GM19397 (cell line): ENCODE results near the gene LUZP1.
"Not testable (repeated sequence)": the region's sequence is repeated elsewhere in the genome, so short reads cannot be mapped to it uniquely, and the experiment has no call there.

Experiments used
- ATAC-seq: cut with Tn5 transposase; IDR thresholded peaks from one replicate; pipeline ENCODE4 v1.9.1; 2021; ENCODE audit warnings: mild to moderate bottlenecking, moderate library complexity; ENCODE audit not compliant: unreplicated experiment

Gene LUZP1

DNA sequence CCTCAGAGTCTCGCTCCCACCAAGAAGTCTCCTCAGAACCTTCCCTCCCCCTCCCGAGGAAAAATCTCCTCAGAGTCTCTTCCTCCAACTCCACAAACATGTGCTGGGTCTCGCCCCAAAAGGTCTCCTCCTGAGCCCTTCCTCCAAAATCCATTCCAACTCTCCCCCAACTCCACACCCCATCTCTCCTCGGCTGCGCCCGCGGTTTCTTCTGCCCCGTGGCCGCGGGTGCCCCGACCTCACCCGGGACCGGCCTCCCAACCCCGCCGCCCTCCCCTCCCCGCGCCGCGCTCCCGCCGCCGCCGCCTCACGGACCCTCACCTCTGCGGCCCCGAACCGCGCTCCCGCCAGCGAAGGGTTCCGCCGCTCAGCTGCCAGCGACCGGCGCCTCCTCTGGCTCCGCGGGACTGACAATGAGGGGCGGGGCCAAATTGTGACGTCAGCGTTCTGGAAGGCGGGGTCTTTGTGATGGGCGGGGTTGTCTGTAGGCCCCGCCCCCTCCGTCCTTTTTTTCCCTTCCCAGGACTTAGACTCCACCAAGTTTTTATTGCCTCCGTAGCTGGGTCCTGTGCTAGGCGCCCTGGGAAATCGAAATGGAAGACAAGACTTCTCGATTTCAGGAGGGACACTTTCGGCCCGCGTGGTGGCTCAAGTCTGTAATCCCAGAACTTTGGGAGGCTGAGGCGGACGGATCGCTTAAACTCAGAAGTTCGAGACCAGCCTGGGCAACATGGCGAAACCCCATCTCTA lies at the start of gene LUZP1:
TSS of gene LUZP1 (minus strand) at position 412 of the 750 bp plus-strand sequence.
- ATAC-seq = peak; percentile 56

DNA sequence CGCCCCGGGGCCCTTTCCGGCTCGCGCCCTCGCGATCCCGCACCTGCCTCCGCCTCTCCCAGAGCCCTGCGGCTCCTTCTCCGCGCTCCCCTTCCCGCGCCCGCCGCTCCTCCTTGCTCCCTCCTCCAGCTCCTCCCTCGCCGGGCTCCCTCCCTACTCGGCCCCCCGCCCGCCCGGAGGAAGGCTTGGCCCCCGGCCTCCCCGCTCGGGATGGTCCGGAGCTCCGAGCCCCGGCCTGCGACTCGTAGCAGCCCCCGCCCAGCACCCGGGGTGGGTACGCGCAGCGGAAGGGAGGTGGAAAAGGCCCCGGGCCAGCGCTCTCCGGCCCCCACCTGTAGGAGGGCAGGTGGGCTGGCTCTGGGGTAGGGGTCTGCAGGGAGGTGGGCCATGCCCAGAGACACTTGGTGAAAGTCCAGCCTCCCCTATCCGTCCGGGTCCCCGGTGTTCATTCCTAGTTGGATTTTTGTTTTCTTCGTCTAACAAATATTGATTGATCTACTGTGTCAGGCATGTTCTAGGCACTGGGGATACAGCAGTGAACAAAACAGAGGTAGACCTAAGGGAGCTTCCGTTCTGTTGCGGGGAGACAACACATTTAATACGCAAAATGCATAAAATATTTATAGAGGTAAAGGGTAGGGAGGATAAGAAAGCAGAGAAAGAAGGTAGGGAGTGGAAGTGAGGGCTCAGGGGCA lies 48.9 kb upstream of the LUZP1 start, which contains the start of gene HTR1D:
TSS of gene HTR1D (minus strand) at position 82 of the 695 bp plus-strand sequence. CDS start 23,283 bp downstream, outside the sequence.
- no peak for ATAC-seq

- no peak for ATAC-seq
Observed at GRCh38 chr1:23216771-23217420, 48.2 kb upstream of the LUZP1 start.

- no peak for ATAC-seq
Observed at GRCh38 chr1:23215751-23216449, 47.2 kb upstream of the LUZP1 start.

DNA sequence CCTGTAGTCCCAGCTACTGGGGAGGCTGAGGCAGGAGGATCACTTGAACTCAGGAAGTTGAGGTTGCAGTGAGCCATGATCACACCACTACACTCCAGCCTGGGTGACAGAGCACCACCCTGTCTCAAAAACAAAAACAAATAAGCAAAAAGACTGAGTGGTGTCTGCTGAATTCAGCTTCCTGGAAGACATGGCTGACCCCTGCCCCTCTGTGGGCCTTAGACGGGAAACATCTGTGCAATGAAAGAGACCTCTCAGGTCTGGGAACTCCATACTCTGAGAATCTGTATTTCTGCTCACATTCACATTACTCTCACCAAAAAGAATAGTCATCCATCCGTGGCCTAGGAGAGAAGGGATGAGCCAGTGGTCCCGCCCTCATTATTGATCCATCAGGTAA lies 46.6 kb upstream of the LUZP1 start:
- ATAC-seq = no peak

GRCh38 chr1:23214640-23215039 lies 46.0 kb upstream of the LUZP1 start:
- no peak for ATAC-seq

GRCh38 chr1:23211955-23212354 lies 43.3 kb upstream of the LUZP1 start:
- ATAC-seq = no peak

DNA sequence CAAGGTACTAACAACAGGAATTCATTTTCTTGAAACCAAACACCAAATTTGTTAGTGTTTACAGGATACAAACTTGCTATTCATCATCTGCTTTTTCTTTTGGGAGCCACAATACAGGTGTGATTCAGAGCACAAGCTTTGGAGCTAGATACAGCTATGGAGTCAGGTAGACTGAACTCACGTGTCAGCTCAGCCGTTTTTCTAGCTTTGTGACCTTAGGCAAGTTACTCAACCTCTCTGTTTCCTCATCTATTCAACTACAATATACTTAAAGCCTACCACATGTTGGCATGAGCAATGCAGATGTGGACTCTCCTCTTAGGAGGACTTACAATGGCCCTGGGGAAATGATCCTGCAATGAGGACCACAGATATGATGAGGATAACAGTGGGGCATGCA lies 42.3 kb upstream of the LUZP1 start:
- ATAC-seq = no peak

- ATAC-seq = no peak
Observed at GRCh38 chr1:23210351-23210785, 41.7 kb upstream of the LUZP1 start.

DNA sequence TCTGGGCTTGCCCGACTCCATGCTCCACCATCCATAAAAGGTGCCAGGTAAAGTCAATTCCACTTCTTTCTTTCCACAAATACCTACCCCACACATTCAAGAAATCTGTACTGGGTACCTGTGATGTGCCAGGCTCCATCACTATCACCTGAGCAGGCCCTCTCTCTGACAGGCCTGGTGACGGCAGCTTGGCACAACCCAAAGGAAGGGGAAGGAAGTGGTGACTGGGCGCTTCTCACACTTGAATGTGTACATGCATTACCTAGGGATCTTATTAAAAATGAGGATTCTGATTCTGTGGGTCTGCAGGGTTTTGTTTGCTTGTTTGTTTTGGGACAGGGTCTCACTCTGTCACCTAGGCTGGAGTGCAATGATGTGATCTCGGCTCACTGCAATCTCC lies 41.1 kb upstream of the LUZP1 start:
- no peak for ATAC-seq

GRCh38 chr1:23208527-23208926 lies 39.9 kb upstream of the LUZP1 start:
- ATAC-seq = no peak

- ATAC-seq = not testable (repeated sequence)
Observed at GRCh38 chr1:23207733-23208132, 39.1 kb upstream of the LUZP1 start.

DNA sequence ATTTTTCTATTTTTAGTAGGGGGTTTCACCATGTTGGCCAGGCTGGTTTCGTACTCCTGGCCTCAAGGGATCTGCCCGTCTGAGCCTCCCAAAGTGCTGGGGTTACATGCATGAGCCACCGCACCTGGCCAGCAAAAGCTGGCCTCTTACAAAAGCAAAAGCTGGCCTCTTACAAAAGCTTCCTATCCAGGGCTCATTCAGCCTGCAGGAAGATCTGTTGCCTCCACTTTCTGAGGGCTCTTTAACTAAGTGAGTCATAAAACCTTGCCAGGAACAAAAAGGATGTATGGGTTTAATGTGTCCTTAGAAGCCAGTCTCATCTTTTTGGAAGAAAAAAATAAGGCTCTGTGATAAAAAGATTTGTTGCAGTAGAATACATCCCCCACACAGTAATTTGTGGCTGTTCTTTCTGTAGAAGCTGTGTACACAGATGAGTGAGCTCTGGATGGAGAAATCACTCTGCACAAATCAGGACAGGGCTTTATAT lies 33.6 kb upstream of the LUZP1 start:
- ATAC-seq = no peak

DNA sequence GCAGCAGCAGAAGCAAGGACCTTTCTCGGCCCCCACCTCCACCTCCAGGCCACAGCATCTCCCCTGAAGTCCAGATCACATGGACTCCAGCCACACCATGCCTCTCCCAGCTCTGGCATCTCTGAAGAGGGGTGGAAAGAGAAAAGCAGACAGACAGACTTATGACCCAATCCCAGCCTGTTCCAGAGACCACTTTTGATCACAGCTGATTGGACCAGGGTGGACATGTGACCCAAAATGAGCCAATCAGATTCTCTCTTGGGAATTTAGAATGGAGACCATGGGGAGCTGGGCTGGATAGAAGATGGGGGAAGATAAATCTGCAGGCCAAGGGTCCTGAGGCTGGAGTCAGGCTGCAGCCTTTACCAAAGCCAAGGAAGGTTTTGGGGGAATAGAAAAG lies 32.2 kb upstream of the LUZP1 start:
- ATAC-seq = no peak

GRCh38 chr1:23198373-23198772 lies 29.7 kb upstream of the LUZP1 start:
- ATAC-seq = no peak

GRCh38 chr1:23196627-23197328 lies 28.1 kb upstream of the LUZP1 start:
- no peak for ATAC-seq

- no peak for ATAC-seq
Observed at GRCh38 chr1:23194119-23194984, 25.7 kb upstream of the LUZP1 start.

DNA sequence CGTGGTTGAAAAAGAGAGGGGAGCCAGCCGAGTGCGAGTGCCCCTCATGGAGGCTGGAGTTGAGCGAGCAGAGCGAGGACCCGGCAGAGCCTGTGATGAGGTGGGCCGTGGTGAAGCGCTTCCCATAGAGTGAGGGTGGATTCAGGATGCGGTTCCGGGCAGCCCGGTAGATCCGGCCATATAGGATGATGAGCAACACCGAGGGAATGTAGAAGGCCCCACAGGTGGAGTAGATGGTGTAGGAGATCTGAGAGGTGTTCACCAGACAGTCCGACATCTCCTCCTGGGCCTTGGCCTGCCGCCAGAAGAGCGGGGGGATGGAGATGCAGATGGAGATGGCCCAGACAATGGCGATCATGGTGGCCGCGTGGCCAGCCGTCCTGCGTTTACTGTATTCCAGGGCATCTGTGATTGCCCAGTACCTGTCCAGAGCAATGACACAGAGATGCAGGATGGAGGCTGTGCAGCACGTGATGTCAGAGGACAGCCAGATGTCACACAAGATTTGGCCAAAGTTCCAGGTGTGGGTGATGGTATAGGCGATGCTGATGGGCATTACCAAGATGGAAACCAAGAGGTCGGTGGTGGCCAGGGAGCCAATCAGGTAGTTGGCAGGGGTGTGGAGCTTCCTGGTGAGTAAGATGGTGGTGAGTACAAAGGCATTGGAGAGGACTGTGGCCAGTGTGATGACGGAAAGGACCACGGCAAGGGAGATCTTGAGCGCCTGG lies 24.9 kb upstream of the LUZP1 start:
- ATAC-seq = no peak

DNA sequence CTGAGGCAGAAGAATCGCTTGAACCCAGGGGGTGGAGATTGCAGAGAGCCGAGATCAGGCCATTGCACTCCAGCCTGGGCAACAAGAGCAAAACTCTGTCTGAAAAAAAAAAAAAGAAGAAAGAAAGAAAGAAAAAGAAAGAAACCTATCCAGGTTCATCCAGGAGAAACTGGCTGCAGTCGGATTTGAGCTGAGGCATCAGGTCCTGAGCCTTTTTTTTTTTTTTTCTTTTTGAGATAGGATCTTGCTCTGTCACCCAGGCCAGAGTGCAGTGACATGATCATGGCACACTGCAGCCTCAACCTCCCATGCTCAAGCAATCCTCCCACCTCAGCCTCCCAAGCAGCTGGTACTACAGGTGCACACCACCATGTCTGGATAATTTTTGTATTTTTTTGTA lies 22.5 kb upstream of the LUZP1 start:
- no peak for ATAC-seq
